Smooth muscle cell (in vitro differentiated cells): ENCODE results near the gene SLC35E2B. TPM values are rescaled to one million over a fixed set of nuclear protein-coding genes. Genes with fewer than 3 reads are reported as not detected.

Source experiments
- polyA plus RNA-seq: library from polyadenylated mRNA; unstranded; fragments of >200 nt; fragmentation: Nextera tagmentation; extraction: Ambion mirVana; gene quantifications from 2 replicates; pipeline ENCODE4 v1.2.1, GENCODE V29; 2016
- total RNA-seq: library from RNA; depleted of rRNA; stranded (reverse); fragments of >200 nt; gene quantifications from 2 replicates; pipeline ENCODE4 v1.2.3, GENCODE V29; 2014

The SLC35E2B gene
- total and polyA plus RNA-seq, 2 experiments from 2014 or later = 19.7 to 24.2 TPM

Other genes with a start within 250 kb of the SLC35E2B start
- gene ATAD3C, start 243.1 kb downstream of the SLC35E2B start, total RNA-seq = 0.09 and 0.40 TPM in 2 replicates
- 0.86 and 2.6 TPM in 2 replicates for gene ATAD3C, start 243.1 kb downstream of the SLC35E2B start, polyA plus RNA-seq
- gene ATAD3B, start 221.0 kb downstream of the SLC35E2B start, total RNA-seq = 6.7 and 8.6 TPM in 2 replicates
- gene ATAD3B, start 221.0 kb downstream of the SLC35E2B start, polyA plus RNA-seq = 20.2 and 27.4 TPM in 2 replicates
- 14.3 and 16.0 TPM in 2 replicates for gene ATAD3A, start 180.6 kb downstream of the SLC35E2B start, total RNA-seq
- 58.0 and 68.7 TPM in 2 replicates for gene ATAD3A, start 180.6 kb downstream of the SLC35E2B start, polyA plus RNA-seq
- 1.9 and 12.2 TPM in 2 replicates for gene TMEM240, start 152.2 kb downstream of the SLC35E2B start, total RNA-seq
- 2.7 and 4.0 TPM in 2 replicates for gene TMEM240, start 152.2 kb downstream of the SLC35E2B start, polyA plus RNA-seq
- 77.3 and 116 TPM in 2 replicates for gene SSU72, start 117.9 kb downstream of the SLC35E2B start, total RNA-seq
- gene SSU72, start 117.9 kb downstream of the SLC35E2B start, polyA plus RNA-seq = 223 and 231 TPM in 2 replicates
- 3.3 and 9.1 TPM in 2 replicates for gene FNDC10, start 92.7 kb downstream of the SLC35E2B start, total RNA-seq
- gene FNDC10, start 92.7 kb downstream of the SLC35E2B start, polyA plus RNA-seq = 14.2 and 22.5 TPM in 2 replicates
- 21.9 and 42.7 TPM in 2 replicates for gene MIB2, start 77.3 kb downstream of the SLC35E2B start, total RNA-seq
- 61.2 and 71.2 TPM in 2 replicates for gene MIB2, start 77.3 kb downstream of the SLC35E2B start, polyA plus RNA-seq
- 81.7 and 89.8 TPM in 2 replicates for gene MMP23B, start 60.6 kb downstream of the SLC35E2B start, total RNA-seq
- gene MMP23B, start 60.6 kb downstream of the SLC35E2B start, polyA plus RNA-seq = 197 and 218 TPM in 2 replicates
- gene CDK11B, start 33.8 kb downstream of the SLC35E2B start, total RNA-seq = 12.1 and 15.6 TPM in 2 replicates
- gene CDK11B, start 33.8 kb downstream of the SLC35E2B start, polyA plus RNA-seq = 13.7 and 21.1 TPM in 2 replicates
- 9.0 and 20.9 TPM in 2 replicates for gene CDK11A, start 31.6 kb upstream of the SLC35E2B start, total RNA-seq
- 19.8 and 31.2 TPM in 2 replicates for gene CDK11A, start 31.6 kb upstream of the SLC35E2B start, polyA plus RNA-seq
- gene NADK, start 85.7 kb upstream of the SLC35E2B start, total RNA-seq = 27.2 and 32.7 TPM in 2 replicates
- 37.8 and 39.0 TPM in 2 replicates for gene NADK, start 85.7 kb upstream of the SLC35E2B start, polyA plus RNA-seq
- 188 and 208 TPM in 2 replicates for gene GNB1, start 198.3 kb upstream of the SLC35E2B start, total RNA-seq
- 265 and 293 TPM in 2 replicates for gene GNB1, start 198.3 kb upstream of the SLC35E2B start, polyA plus RNA-seq
- gene CALML6, start 222.5 kb upstream of the SLC35E2B start, total RNA-seq = 1.3 TPM in 1 of 2 replicates, not detected in the other
- 0.18 and 0.46 TPM in 2 replicates for gene CALML6, start 222.5 kb upstream of the SLC35E2B start, polyA plus RNA-seq
- gene TMEM52, start 226.5 kb upstream of the SLC35E2B start, total RNA-seq = 0.18 and 0.45 TPM in 2 replicates
- gene TMEM52, start 226.5 kb upstream of the SLC35E2B start, polyA plus RNA-seq = 1.7 and 7.4 TPM in 2 replicates